ENCODE measurements around the gene RASSF4.

DNA sequence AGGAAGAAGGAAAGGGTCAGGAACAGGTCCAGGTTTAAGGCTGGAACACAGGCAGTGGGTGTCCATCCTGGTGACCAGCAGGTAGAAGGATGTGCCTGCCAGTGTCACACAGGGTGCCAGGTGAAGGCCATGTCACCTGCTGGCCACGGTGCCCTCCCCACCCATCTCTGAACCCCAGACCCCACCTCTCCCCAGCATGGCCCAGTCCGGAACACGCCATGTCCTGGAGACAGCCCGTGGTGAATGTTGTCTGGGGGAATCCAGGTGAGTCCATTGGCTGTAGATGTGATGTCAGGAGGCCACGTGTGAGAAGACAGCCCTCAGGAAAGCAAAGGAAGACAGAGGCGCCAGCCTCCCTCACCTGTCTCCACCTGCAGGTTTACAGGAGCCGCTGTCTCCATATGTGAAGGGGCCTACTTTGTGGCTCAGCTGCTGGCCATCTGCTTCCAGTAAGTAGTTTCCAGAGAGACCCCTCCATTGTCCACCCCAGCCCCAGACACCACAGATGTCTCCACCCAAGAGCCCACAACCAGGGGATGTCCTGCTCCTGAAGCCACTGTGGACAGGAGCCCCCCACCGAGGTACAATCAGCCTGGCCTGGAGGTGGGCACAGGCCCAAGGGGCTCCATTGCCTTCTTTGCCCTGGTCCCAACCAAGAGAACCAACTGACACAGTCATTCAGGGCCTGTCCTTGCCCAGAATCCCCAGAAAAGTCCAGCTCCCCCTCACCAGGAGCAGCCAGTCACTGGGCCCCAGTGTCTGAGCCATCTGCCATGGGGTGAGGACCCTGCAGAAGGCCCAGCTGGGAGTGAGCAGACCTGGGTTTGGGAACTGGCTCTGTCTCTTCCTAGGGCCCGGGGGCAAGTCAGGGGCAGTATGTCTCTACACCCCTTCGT is 27.7 kb upstream of the RASSF4 start:
- no peak for TF ChIP-seq EZH2 (IDR thresholded peaks at IDR 0.05; ENCODE audit: insufficient read depth, low read length)
- TF ChIP-seq, protein P1, sequence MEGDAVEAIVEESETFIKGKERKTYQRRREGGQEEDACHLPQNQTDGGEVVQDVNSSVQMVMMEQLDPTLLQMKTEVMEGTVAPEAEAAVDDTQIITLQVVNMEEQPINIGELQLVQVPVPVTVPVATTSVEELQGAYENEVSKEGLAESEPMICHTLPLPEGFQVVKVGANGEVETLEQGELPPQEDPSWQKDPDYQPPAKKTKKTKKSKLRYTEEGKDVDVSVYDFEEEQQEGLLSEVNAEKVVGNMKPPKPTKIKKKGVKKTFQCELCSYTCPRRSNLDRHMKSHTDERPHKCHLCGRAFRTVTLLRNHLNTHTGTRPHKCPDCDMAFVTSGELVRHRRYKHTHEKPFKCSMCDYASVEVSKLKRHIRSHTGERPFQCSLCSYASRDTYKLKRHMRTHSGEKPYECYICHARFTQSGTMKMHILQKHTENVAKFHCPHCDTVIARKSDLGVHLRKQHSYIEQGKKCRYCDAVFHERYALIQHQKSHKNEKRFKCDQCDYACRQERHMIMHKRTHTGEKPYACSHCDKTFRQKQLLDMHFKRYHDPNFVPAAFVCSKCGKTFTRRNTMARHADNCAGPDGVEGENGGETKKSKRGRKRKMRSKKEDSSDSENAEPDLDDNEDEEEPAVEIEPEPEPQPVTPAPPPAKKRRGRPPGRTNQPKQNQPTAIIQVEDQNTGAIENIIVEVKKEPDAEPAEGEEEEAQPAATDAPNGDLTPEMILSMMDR (IDR thresholded peaks at IDR 0.05; ENCODE audit: insufficient read depth, low read depth, low read length): no peak

All from astrocyte (in vitro differentiated cells and primary cell).